HEK293 (cell line): ENCODE data around the gene RNF34.

ENCODE experiments used
- CTCF ChIA-PET: fragments of 350-600 bp; formaldehyde crosslinking; extraction: SDS; loops from one replicate; lab custom pipeline; 2021; ENCODE audit warnings: antibody characterized with exemption; lab: Yijun Ruan, JAX
- POLR2A ChIA-PET: fragments of 300-600 bp; formaldehyde crosslinking; extraction: SDS; loops from one replicate; lab custom pipeline; 2020; ENCODE audit warnings: antibody characterized with exemption, inconsistent platforms; lab: Yijun Ruan, JAX
- H3K27ac ChIP-seq: fragments of 200-500 bp; sonication (Bioruptor generic); 2 replicates; pipeline ENCODE4 v1.5.1; 2014; ENCODE audit warnings: low read depth, low read length, control low read depth, inconsistent platforms; ENCODE audit errors: extremely low read depth
- H3K36me3 ChIP-seq, 2 experiments: fragments of 200-500 bp in 1 of 2; sonication (Bioruptor generic) in 1 of 2; 1 replicate in 1 of 2; 2 replicates in 1 of 2; pipeline ENCODE4 v1.5.1; 2014 to 2017; ENCODE audit warnings: inconsistent platforms in 2 of 2, low read length in 2 of 2; ENCODE audit not compliant: control insufficient read depth in 2 of 2, insufficient read depth in 1 of 2
- H3K4me1 ChIP-seq: fragments of 200-500 bp; sonication (Bioruptor generic); 2 replicates; pipeline ENCODE4 v1.5.1; 2014; ENCODE audit warnings: mild to moderate bottlenecking, low read length, inconsistent platforms; ENCODE audit not compliant: control insufficient read depth, insufficient read depth
- H3K4me3 ChIP-seq: 2 replicates; pipeline ENCODE4 v1.5.1; 2011; ENCODE audit warnings: low read depth, mild to moderate bottlenecking, control low read depth, low read length, moderate library complexity
- H3K9me3 ChIP-seq: fragments of 200-500 bp; sonication (Bioruptor generic); 2 replicates; pipeline ENCODE4 v1.5.1; 2014; ENCODE audit warnings: low read depth, low read length, inconsistent platforms; ENCODE audit not compliant: control insufficient read depth, insufficient read depth
- BCL11A ChIP-seq: fragments of 450-650 bp; formaldehyde crosslinking; IDR thresholded peaks from 2 replicates; pipeline ENCODE4 v1.5.1; 2016; ENCODE audit warnings: low read depth, missing biosample characterization, missing genetic modification characterization
- FEZF1 ChIP-seq: fragments of 450-650 bp; formaldehyde crosslinking; IDR thresholded peaks from 2 replicates; pipeline ENCODE4 v1.5.1; 2016; ENCODE audit warnings: missing biosample characterization, missing genetic modification characterization
- HOXC10 ChIP-seq: sonication (generic); formaldehyde crosslinking; IDR thresholded peaks from 2 replicates; pipeline ENCODE4 v1.8.1; 2023; ENCODE audit warnings: mild to moderate bottlenecking, missing genetic modification reagents
- MYNN ChIP-seq: fragments of 450-650 bp; formaldehyde crosslinking; IDR thresholded peaks from 2 replicates; pipeline ENCODE4 v1.5.1; 2016; ENCODE audit warnings: missing biosample characterization, missing genetic modification characterization, borderline replicate concordance
- MZF1 ChIP-seq: fragments of 450-650 bp; formaldehyde crosslinking; IDR thresholded peaks from 2 replicates; pipeline ENCODE4 v1.5.1; 2017; ENCODE audit warnings: missing biosample characterization, missing genetic modification characterization, borderline replicate concordance
- TRIM28 ChIP-seq: IDR thresholded peaks from 2 replicates; pipeline ENCODE4 v1.6.1; 2011; ENCODE audit warnings: low read length, control low read depth, borderline replicate concordance
- YY2 ChIP-seq: fragments of 450-650 bp; formaldehyde crosslinking; IDR thresholded peaks from 2 replicates; pipeline ENCODE4 v1.5.1; 2016; ENCODE audit warnings: missing biosample characterization, missing genetic modification characterization
- ZFP37 ChIP-seq: fragments of 450-650 bp; formaldehyde crosslinking; IDR thresholded peaks from 2 replicates; pipeline ENCODE4 v1.5.1; 2016; ENCODE audit warnings: missing biosample characterization, missing genetic modification characterization
- ZNF10 ChIP-seq: fragments of 450-650 bp; formaldehyde crosslinking; IDR thresholded peaks from 2 replicates; pipeline ENCODE4 v1.5.1; 2017; ENCODE audit warnings: missing biosample characterization, missing genetic modification characterization
- ZNF132 ChIP-seq: fragments of 450-650 bp; formaldehyde crosslinking; IDR thresholded peaks from 2 replicates; pipeline ENCODE4 v1.5.1; 2017; ENCODE audit warnings: missing biosample characterization, missing genetic modification characterization, borderline replicate concordance
- ZNF157 ChIP-seq: fragments of 450-650 bp; formaldehyde crosslinking; IDR thresholded peaks from 2 replicates; pipeline ENCODE4 v1.5.1; 2016; ENCODE audit warnings: missing biosample characterization, missing genetic modification characterization
- ZNF19 ChIP-seq: fragments of 450-650 bp; formaldehyde crosslinking; IDR thresholded peaks from 2 replicates; pipeline ENCODE4; 2016; ENCODE audit warnings: missing biosample characterization, missing genetic modification characterization, low read depth
- ZNF2 ChIP-seq: fragments of 450-650 bp; formaldehyde crosslinking; IDR thresholded peaks from 2 replicates; pipeline ENCODE4 v1.5.1; 2016; ENCODE audit warnings: missing biosample characterization, missing genetic modification characterization
- ZNF221 ChIP-seq: fragments of 450-650 bp; formaldehyde crosslinking; IDR thresholded peaks from 2 replicates; pipeline ENCODE4 v1.5.1; 2017; ENCODE audit warnings: missing biosample characterization, missing genetic modification characterization, borderline replicate concordance
- ZNF223 ChIP-seq: fragments of 450-650 bp; formaldehyde crosslinking; IDR thresholded peaks from 2 replicates; pipeline ENCODE4 v1.5.1; 2016; ENCODE audit warnings: missing biosample characterization, missing genetic modification characterization
- ZNF23 ChIP-seq: fragments of 450-650 bp; formaldehyde crosslinking; IDR thresholded peaks from 2 replicates; pipeline ENCODE4 v1.5.1; 2016; ENCODE audit warnings: missing biosample characterization, missing genetic modification characterization, borderline replicate concordance
- ZNF248 ChIP-seq: fragments of 450-650 bp; formaldehyde crosslinking; IDR thresholded peaks from 2 replicates; pipeline ENCODE4 v1.5.1; 2017; ENCODE audit warnings: missing biosample characterization, missing genetic modification characterization
- ZNF341 ChIP-seq: fragments of 450-650 bp; formaldehyde crosslinking; IDR thresholded peaks from 2 replicates; pipeline ENCODE4; 2016; ENCODE audit warnings: low read depth, missing biosample characterization, missing genetic modification characterization
- ZNF394 ChIP-seq: fragments of 450-650 bp; formaldehyde crosslinking; IDR thresholded peaks from 2 replicates; pipeline ENCODE4 v1.5.1; 2016; ENCODE audit warnings: missing biosample characterization, missing genetic modification characterization, mild to moderate bottlenecking, moderate library complexity, borderline replicate concordance
- ZNF423 ChIP-seq: fragments of 450-650 bp; formaldehyde crosslinking; IDR thresholded peaks from 2 replicates; pipeline ENCODE4 v1.5.1; 2016; ENCODE audit warnings: missing biosample characterization, missing genetic modification characterization
- ZNF529 ChIP-seq: fragments of 450-650 bp; formaldehyde crosslinking; IDR thresholded peaks from 2 replicates; pipeline ENCODE4 v1.5.1; 2017; ENCODE audit warnings: missing genetic modification characterization, missing biosample characterization; ENCODE audit not compliant: insufficient replicate concordance
- ZNF548 ChIP-seq: fragments of 450-650 bp; formaldehyde crosslinking; IDR thresholded peaks from 2 replicates; pipeline ENCODE4 v1.5.1; 2016; ENCODE audit warnings: missing biosample characterization, missing genetic modification characterization
- ZNF560 ChIP-seq: fragments of 450-650 bp; formaldehyde crosslinking; IDR thresholded peaks from 2 replicates; pipeline ENCODE4 v1.5.1; 2017; ENCODE audit warnings: missing biosample characterization, missing genetic modification characterization, borderline replicate concordance
- ZNF585B ChIP-seq: fragments of 450-650 bp; formaldehyde crosslinking; IDR thresholded peaks from 2 replicates; pipeline ENCODE4 v1.5.1; 2016; ENCODE audit warnings: missing biosample characterization, missing genetic modification characterization
- ZNF610 ChIP-seq: fragments of 450-650 bp; formaldehyde crosslinking; IDR thresholded peaks from 2 replicates; pipeline ENCODE4 v1.5.1; 2016; ENCODE audit warnings: missing biosample characterization, missing genetic modification characterization, borderline replicate concordance
- ZNF707 ChIP-seq: fragments of 450-650 bp; formaldehyde crosslinking; IDR thresholded peaks from 2 replicates; pipeline ENCODE4 v1.5.1; 2016; ENCODE audit warnings: missing biosample characterization, missing genetic modification characterization
- TF ChIP-seq, protein P1 (sequence below): sonication (generic); formaldehyde crosslinking; IDR thresholded peaks from 2 replicates; pipeline ENCODE4 v1.8.1; 2022; ENCODE audit warnings: mild to moderate bottlenecking, moderate library complexity, missing genetic modification reagents
- TF ChIP-seq, protein P2 (sequence below): fragments of 450-650 bp; formaldehyde crosslinking; IDR thresholded peaks from 2 replicates; pipeline ENCODE4 v1.5.1; 2016; ENCODE audit warnings: missing biosample characterization, missing genetic modification characterization, borderline replicate concordance
- TF ChIP-seq, protein P3 (sequence below): fragments of 450-650 bp; IDR thresholded peaks from 2 replicates; pipeline ENCODE4 v1.5.1; 2018; ENCODE audit warnings: missing biosample characterization, missing genetic modification characterization
- TF ChIP-seq, protein P4 (sequence below): fragments of 450-650 bp; formaldehyde crosslinking; IDR thresholded peaks from 2 replicates; pipeline ENCODE4 v1.5.1; 2016; ENCODE audit warnings: missing biosample characterization, missing genetic modification characterization

The RNF34 gene, protein sequence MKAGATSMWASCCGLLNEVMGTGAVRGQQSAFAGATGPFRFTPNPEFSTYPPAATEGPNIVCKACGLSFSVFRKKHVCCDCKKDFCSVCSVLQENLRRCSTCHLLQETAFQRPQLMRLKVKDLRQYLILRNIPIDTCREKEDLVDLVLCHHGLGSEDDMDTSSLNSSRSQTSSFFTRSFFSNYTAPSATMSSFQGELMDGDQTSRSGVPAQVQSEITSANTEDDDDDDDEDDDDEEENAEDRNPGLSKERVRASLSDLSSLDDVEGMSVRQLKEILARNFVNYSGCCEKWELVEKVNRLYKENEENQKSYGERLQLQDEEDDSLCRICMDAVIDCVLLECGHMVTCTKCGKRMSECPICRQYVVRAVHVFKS

DNA sequence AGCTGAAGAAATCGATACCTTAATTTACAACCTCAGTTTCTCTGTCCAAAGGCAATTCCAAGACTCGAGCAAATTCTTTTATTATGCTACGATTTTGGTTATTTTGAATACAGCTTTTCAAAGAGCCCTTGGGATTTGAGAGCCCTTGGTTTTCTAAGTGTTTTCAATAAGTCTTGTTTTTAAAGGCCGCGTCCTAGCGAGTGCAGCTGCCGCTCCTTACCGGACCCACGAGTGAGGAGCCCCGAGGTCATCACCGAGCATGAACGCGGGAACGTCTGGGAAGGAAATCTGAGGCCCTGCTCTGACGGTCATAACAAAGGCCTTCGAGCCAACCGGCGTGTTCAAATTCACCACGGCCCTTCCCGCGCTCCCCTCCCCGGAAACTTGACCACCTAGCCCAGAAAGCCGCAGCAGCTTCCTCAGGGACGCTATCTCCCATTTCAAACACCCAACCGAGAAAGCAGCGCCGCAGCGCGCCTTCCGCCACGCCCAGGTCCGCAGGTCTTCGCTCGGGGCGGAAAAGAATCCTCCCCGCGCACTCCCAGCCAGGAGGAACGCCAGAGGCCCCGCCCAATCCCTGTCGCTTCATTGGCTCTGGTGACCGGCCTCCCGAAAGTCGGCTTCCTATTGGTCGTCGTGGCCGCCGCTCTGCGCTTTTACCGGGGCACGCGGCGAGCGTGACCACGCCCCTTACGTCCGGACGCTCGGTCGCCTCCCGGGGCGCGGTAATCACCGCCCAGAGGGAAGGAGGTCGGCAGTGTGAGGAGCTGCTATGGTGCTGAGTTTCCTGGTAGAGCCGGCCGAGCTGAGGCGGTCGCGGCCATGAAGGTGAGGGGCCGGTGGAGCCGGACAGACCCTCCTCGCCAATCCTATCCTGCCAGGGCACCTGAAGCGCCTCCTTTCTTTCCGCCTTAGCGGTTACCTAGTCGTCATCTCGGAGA lies at the start of gene RNF34:
TSS of gene RNF34 (plus strand) at position 728 of the 941 bp plus-strand sequence. CDS start at position 823, 95 bp downstream.
- POLR2A ChIA-PET = interaction anchor here (0.6 to 3.8 kb wide), 25 partner anchors 9 to 1648 kb away, joined by 3 to 65 read pairs (median 3); partner anchors contain the start of gene ANAPC5
- CTCF ChIA-PET = interaction anchor here (0.5 to 1.5 kb wide), 3 partner anchors 10 to 100 kb away, joined by 3 to 4 read pairs (median 4); no protein-coding TSS in a partner anchor
- H3K27ac ChIP-seq = peak within 1 kb of the TSS; percentile 81
- peaks cover 15% of the 10 kb centered on the region for H3K4me1 ChIP-seq
- H3K36me3 ChIP-seq = peaks cover 7 to 17% of the 10 kb centered on the region in 2 experiments
- H3K4me3 ChIP-seq = peak within 1 kb of the TSS; percentile 92
- H3K9me3 ChIP-seq = no peaks in the 10 kb centered on the region
- TF ChIP-seq ZNF221 = no peak
- TF ChIP-seq, protein P1, sequence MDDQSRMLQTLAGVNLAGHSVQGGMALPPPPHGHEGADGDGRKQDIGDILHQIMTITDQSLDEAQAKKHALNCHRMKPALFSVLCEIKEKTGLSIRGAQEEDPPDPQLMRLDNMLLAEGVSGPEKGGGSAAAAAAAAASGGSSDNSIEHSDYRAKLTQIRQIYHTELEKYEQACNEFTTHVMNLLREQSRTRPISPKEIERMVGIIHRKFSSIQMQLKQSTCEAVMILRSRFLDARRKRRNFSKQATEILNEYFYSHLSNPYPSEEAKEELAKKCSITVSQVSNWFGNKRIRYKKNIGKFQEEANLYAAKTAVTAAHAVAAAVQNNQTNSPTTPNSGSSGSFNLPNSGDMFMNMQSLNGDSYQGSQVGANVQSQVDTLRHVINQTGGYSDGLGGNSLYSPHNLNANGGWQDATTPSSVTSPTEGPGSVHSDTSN = peak; percentile 99
- TF ChIP-seq HOXC10 = no peak
- 0 out of 2 replicates have a peak, but pooled peaks have one; percentile 25 for TF ChIP-seq ZNF10 (tag by site-specific recombination)
- TF ChIP-seq ZNF2 (tag by site-specific recombination) = 0 out of 2 replicates have a peak, but pooled peaks have one; percentile 42
- 0 out of 2 replicates have a peak, but pooled peaks have one; percentile 60 for TF ChIP-seq BCL11A (tag by site-specific recombination)
- no peak for TF ChIP-seq MZF1
- no peak for TF ChIP-seq ZNF223 (tag by site-specific recombination)
- no peak for TF ChIP-seq ZNF157 (tag by site-specific recombination)
- no peak for TF ChIP-seq ZNF23 (tag by site-specific recombination)
- no peak for TF ChIP-seq ZNF132
- no peak for TF ChIP-seq FEZF1
- no peak for TF ChIP-seq ZNF548 (tag by site-specific recombination)
- TF ChIP-seq MYNN (tag by site-specific recombination) = no peak
- peak; percentile 91 for TF ChIP-seq ZNF610
- TF ChIP-seq, protein P2, sequence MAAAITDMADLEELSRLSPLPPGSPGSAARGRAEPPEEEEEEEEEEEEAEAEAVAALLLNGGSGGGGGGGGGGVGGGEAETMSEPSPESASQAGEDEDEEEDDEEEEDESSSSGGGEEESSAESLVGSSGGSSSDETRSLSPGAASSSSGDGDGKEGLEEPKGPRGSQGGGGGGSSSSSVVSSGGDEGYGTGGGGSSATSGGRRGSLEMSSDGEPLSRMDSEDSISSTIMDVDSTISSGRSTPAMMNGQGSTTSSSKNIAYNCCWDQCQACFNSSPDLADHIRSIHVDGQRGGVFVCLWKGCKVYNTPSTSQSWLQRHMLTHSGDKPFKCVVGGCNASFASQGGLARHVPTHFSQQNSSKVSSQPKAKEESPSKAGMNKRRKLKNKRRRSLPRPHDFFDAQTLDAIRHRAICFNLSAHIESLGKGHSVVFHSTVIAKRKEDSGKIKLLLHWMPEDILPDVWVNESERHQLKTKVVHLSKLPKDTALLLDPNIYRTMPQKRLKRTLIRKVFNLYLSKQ (tag by site-specific recombination) = no peak
- TF ChIP-seq ZNF529 = no peak
- no peak for TF ChIP-seq ZNF19 (tag by site-specific recombination)
- no peak for TF ChIP-seq YY2 (tag by site-specific recombination)
- TF ChIP-seq ZFP37 = 0 out of 2 replicates have a peak, but pooled peaks have one; percentile 40
- TF ChIP-seq ZNF560 (tag by site-specific recombination) = no peak
- no peak for TF ChIP-seq ZNF707
- peak; percentile 53 for TF ChIP-seq ZNF423 (tag by site-specific recombination)
- TF ChIP-seq ZNF585B (tag by site-specific recombination) = no peak
- TF ChIP-seq TRIM28 = no peak
- TF ChIP-seq, protein P3, sequence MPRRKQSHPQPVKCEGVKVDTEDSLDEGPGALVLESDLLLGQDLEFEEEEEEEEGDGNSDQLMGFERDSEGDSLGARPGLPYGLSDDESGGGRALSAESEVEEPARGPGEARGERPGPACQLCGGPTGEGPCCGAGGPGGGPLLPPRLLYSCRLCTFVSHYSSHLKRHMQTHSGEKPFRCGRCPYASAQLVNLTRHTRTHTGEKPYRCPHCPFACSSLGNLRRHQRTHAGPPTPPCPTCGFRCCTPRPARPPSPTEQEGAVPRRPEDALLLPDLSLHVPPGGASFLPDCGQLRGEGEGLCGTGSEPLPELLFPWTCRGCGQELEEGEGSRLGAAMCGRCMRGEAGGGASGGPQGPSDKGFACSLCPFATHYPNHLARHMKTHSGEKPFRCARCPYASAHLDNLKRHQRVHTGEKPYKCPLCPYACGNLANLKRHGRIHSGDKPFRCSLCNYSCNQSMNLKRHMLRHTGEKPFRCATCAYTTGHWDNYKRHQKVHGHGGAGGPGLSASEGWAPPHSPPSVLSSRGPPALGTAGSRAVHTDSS = 0 out of 2 replicates have a peak, but pooled peaks have one; percentile 10
- TF ChIP-seq ZNF394 (tag by site-specific recombination) = peak; percentile 31; the same call in 1 of the 2 replicates
- TF ChIP-seq ZNF248 = no peak
- TF ChIP-seq, protein P4, sequence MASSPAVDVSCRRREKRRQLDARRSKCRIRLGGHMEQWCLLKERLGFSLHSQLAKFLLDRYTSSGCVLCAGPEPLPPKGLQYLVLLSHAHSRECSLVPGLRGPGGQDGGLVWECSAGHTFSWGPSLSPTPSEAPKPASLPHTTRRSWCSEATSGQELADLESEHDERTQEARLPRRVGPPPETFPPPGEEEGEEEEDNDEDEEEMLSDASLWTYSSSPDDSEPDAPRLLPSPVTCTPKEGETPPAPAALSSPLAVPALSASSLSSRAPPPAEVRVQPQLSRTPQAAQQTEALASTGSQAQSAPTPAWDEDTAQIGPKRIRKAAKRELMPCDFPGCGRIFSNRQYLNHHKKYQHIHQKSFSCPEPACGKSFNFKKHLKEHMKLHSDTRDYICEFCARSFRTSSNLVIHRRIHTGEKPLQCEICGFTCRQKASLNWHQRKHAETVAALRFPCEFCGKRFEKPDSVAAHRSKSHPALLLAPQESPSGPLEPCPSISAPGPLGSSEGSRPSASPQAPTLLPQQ (tag by site-specific recombination) = peak; percentile 17
- TF ChIP-seq ZNF341 (tag by site-specific recombination) = peak; percentile 93
